Stimulated activated CD8-positive, alpha-beta memory T cell treated with anti-CD3 and anti-CD28 coated beads, Interleukin-12 subunit alpha, Interleukin-12 subunit beta, amount 100 ng/mL, for 1 hour (primary cell): ENCODE data around the gene PPP1R9A.

Experiments
- DNase-seq: peaks from one replicate; pipeline ENCODE4 v3.0.0-alpha.2; 2020; ENCODE audit warnings: low read depth

PPP1R9A gene

DNA sequence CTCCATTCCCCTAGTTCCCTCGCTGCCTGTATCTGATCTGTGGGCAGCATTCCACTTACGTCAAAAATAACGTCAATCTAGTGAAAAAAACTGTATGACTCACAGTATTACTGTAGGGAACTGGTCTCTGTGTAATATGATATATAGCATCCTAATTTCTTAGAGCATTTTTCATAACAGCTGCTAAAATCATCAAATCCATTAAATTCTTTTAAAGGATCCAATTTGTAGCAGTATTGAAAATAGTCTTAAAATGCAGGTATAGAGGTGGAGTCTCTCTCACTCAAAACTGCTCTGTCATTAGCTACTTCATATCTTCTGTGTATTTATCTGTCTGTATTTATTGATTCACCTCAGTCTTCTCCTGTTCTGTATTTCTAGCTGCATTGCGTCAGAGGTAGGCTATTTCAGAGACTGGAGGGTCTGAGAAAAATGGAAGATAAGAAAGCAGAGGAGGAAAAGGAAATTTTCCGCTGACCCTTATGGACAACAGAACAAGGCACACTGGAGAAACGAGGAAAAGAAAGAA, 357.0 kb downstream of the PPP1R9A start:
- DNase-seq, result no peak

DNA sequence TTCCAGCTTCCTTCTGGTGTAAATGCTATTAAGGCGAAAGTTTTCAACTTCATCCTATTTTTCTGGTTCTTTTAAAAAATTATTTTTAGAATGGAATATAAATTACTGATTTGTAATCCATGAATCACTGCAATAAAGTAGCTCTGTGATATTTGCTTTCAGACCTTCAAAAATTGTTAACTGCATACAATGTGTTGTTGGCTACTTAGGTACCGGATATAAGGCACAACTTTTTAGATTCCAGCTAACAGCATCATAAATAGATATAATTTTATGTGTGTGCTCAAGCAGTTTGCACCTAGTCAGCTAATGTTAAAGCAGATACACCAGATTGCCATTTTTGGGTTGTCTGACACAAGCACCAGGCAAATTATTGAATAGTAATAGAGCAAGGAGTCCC, 358.2 kb downstream of the PPP1R9A start:
- no peak for DNase-seq

DNA sequence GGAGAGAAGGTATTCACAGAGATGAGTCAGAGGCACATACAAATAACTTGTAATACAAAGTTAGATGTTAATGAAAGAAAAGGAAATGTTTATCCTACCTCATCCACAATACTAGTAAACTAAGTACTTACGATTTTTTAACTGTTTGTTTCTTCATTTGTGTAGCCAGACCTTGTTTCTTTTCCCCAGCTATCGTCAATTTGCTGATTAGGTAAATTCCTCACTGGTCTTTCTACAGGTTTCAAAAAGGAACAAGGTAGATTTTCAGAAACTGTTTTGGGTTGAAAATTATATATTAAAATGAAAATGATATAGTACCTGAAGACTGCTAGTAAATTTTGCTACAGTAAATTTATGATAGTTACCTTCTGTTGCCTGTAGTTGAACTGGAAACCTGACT, 360.4 kb downstream of the PPP1R9A start:
- DNase-seq, result no peak

DNA sequence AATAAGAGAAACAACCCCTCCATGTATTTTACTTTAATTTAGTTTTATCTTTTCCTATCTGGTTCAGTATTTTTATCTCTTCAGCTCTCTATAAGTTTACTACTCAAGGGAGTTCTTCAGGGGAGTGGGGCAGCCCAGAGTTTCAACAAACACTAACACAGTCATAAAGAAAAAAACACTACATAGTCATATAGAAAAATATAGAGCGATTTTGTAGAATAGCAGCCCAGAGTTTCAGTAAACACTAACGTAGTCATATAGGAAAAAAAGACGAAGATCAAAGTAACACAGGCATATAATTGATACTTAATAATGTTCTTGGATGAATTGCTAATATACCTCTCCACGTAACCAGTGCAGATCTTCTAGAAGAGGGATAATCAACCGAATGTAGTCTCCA, 362.2 kb downstream of the PPP1R9A start:
- no peak for DNase-seq

DNA sequence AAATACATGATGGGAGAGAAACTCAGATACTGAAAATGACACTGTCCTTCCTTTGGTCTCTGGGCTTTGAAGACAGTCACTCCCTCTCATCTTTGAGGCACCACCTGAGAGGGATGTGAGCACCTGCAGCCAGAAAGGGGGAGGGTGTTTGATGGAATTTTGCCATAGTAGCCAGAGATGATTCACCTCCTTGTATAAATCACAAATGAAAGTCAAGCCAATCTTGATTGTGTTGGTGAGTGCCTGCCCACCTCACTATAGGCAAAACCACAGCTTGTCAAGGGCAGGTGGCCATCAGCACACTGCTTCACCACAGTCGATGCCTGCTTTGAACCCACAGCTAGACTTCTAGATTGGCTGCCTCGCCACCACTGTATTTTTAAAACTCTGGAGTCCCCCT, 368.7 kb downstream of the PPP1R9A start:
- DNase-seq, result no peak

DNA sequence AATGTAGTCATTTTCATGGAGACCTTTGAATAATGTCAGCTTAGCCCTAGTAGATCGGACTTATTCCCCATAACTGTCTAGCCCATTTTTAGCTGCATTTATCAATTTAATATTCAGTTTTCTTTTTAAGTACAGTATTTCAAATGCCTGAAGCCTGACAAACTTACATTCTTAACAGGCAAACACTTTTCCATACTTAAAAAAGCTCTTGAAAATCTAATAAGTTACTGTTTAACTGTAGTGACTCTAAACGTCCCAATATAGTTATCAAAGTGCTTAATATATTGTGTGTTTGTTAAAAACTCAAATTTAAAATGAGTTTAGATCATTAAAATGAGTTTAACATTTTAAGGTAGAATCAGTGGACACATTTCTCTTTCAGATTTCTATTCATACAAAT, 372.0 kb downstream of the PPP1R9A start:
- DNase-seq, result no peak

DNA sequence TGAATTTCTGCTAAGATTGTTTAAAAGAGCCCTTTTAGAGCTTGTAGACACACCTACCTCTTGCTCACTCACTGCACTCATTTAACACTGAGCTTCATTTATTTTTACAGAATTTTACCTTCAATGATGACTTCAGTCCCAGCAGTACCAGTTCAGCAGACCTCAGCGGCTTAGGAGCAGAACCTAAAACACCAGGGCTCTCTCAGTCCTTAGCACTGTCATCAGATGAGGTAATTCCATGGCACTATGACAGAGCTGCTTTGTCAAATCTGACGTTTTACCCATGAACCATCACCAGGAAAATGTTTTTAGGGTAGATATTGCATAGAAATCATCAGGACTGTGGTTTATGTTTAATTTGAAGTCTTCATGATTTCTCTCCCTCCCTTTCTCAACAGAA, 378.7 kb downstream of the PPP1R9A start:
- no peak for DNase-seq

DNA sequence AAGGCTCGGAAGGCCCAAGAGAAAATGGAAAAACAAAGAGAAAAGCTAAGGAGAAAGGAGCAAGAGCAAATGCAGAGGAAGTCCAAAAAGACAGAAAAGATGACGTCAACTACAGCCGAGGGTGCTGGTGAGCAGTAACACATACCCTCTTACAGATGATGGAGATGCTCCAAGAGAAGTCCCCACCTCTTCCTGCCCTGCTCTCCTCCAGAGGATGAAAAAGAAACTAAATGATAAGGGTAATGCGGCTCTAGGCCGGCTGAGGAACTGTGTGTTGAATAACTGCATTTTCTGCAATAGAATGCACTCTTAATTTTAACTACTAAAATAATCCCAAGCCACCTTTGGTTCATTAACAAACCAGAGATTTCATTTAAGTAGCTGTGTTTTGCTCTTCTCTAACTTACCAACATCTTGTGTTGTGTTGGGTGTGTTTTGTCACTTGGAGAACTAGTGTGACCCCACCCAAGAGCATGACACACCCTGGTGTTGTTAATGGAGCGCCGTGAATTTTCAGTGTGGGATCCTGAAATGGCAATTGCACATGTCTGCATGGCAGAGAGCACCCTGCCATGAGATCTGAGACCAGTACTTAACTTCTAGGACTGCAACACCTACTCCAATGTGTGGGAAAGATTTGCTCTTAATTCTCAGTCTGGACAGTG, 382.9 kb downstream of the PPP1R9A start:
- DNase-seq, result no peak

DNA sequence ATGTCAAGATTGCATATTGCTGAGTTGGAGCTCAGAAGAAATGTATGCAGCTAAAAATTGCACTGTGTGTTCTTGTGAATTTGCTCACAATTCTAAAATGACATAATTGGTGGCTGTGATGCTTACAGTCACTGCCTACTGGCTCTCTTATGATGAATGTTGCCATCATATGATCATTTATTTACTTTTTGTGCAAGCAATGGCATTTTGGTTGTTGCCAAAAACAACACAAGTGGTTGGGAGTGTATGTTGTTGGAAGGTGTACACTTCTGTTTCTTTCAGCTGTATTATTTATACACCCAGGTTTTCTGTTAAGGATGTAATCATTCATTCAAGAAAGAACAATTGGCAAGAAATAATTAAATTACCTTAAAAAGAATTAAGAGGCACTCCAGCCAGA, 388.0 kb downstream of the PPP1R9A start:
- DNase-seq, result no peak

DNA sequence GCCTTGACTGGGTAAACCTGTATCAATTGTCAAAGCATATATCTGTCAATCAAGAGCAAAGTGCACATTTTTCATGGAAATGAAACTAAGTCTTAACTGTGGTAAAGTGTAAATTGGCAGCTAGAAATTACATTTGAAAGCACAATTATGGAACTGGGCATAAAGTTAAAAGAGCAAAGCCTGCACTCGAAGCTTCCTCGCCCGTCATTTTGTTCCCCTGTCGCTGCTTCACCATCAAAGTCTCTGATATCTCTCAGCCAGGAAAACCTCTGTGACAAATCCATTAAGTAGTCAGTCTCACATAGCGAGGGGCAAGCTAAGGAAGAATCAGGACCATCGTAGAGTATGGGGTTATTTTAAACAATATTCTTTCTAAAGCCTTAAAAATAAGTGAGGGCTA, 389.1 kb downstream of the PPP1R9A start:
- DNase-seq, result no peak

DNA sequence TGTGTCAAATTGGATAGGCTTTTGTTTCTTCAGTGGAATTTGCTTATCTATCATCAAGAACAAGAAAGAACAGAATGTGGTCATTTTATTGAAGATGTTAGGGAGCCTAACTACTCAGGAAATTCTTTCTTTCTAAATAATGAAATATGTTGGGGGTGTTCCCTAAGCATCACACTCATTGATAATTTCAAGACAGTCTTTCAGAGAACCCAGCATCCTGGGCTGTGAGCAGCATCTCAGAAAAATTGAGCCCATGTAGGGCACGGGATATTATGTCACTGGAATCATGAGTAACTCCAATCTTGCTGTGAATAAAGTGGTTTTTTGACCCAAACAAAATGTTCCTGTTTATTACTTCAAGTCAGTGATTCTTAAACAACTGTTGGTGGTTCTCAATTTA, 389.6 kb downstream of the PPP1R9A start:
- DNase-seq, result no peak

DNA sequence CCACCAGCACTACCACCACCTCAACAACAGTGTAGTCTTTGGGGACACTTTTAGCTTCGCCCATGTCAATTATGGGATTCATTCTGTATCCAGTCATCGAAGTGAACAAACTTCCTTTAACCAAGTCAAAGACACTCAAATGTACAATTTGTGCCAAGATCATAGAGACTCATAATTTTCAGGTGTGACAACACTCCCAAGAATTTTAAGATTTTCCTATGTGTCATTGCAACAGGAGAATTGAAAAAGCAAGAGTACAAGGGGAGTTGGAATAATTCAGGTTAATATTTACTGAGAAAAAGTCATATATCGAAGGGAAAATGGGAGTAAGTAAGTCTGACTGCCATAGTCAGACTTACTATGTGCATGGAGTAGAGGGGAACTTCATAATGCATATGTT, 390.7 kb downstream of the PPP1R9A start:
- DNase-seq, result no peak

DNA sequence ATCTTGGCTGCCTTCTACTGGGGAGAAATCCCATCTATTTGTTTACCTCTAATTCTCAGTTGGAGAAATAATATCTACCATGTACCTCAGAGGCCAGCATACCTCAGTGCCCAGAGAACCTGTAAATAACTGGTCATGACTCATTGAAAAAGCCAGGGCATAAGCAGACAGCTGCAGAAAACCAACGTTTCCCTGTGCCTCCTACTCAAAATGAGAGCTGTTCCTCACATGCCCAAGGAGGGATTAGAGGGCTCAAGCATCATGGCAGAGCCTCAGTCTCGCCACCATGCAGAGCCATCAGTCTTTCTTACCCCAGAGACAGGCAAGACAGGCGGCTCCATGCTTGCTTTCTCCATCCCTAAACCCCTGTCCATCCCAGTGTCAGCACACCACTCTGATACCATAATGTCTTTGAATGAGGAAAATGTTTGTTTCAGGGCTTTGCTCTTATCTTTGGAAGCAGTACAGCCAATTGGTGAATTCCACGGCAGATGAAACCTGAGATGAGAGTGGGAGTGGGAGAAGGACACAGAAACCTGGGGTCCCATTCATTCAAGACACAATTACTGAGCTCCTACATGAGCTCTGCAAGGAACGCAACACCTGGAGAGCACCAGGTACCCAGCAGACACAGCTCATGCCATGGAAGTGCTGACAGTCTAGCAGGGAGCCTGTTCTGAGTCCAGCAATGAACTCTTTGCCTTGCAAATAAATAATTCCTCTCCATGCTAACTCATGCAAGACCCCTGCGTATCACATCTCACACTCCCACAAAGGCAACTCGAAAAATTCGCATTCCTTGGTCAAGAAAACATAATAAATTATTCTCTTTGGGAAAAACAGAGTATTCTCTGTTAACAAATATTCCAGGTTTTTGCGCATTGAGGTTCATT, 395.9 kb downstream of the PPP1R9A start:
- DNase-seq, result no peak

DNA sequence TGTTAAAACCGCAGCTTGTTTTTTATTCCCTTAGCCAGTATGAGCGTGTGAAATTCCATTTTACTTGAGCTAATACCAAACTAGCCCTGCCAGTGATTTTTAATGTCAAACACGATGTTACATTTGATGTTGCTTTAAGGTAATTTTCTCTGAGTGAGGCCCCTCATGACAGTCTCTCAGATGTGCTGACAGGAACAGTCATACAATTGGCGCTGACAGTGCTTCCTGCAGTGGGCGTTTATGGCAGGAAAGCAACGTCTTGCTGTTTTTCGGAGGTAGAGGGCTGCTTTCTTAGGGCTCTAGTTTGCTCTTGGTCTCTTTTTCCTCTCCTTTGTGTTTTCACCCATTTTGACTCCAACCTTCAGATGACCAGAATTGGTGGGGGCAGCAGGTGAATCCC, 397.6 kb downstream of the PPP1R9A start:
- no peak for DNase-seq

DNA sequence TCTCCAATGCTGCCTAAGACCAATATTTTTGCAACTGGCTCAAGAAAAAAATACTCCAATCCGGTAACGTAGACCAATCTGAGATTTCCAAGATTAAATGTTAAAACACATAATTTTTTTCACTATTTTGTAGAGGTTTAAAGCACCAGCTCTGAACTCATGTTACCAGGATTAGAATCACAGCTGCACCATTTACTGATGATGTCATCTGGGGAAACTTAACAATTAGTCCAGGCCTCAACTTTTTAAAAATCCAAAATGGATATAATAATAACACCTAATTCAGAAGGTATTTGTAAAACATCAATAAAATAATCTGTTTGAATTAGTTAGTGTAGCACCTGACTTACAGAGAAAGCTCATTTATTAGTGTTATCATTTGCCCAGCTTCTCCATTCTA, 402.6 kb downstream of the PPP1R9A start:
- no peak for DNase-seq

DNA sequence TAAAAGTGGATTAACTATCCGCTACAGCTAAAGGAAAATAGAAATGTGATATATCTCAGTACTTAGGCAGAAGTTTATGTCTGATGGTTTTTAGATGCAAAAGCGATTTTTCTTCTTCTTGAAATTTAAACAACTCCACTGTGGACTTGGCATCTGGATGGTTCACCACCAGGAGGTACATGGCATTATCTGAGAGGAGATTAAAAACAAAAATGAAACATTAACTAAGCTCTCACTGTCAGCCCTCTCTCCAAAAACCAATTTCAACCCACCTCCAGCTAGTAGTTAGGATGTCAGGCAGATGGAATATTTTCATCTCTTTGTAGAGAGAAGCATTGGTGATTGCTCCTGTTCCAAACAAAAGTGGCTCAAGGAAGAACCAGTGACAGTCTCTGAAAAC, 404.0 kb downstream of the PPP1R9A start:
- no peak for DNase-seq

DNA sequence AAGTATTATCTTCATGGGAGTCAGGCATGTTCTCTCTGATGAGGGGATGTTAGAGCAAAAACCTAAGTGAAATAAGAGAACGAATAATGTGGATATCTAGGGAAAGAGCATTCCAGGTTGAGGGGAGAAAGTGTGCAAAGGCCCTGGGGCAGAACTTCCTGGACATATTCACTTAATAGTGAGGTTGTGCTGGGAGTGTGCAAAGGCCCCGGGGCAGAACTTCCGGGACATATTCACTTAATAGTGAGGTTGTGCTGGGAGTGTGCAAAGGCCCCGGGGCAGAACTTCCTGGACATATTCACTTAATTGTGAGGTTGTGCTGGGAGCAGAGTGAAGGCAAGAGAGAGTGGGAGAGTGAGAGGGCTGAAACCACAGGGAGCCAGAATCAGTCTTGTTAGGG, 405.2 kb downstream of the PPP1R9A start:
- DNase-seq, result no peak

DNA sequence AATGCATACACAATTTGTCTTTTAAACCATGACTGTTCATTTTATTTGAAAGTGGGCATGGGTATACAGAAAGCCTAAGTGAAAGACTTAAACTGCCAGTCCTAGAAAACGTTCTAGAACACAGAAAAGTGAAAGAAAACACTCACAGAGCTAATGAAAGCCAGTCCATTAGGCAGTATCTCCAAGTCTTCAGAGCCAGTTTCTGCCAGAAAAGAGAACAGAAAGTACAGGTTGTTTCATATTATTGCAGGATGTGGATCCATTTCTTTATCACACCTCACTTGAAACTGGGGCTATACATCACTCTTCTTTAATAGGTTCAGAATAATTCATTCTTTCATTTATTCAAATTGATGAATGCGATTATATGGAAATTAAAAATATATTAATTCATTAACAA, 409.2 kb downstream of the PPP1R9A start:
- DNase-seq, result no peak

DNA sequence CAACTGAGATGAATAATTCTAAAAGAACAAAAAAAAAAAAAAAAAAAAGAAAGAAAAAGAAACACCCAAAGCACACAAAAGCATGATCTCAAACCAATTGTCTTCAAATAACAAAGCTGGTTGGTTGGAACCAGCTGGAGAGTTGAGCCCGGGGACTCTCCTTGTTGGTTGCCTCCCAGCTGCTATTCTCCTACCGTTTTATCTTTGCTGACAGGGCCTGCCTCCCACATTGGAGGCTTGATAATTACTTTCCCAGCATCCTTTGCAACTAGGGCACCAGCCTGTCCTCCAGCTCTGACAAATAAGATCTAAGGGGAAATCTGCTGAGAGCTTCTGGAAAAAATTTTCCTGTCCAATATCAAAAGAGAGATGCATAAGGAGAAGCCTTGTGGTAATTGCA, 410.2 kb downstream of the PPP1R9A start:
- DNase-seq, result no peak

DNA sequence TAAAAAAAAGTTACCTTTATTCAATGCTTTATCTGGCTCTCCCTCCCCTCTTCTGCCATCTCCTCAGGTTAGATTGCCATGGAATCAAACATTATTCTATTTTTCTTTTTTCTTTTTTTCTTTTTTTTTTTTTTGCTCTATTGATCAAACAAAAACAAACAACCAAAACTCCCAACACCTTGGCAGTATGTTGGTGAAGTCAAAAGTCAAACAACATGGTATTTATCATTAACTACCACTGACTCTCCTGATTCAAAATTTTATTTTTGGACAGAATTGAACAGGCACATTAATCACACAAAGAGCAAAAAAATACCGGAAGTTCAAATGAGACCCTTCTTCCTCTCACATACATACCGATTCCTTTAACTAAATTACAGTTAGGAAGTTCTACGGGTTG, 410.6 kb downstream of the PPP1R9A start:
- no peak for DNase-seq

DNA sequence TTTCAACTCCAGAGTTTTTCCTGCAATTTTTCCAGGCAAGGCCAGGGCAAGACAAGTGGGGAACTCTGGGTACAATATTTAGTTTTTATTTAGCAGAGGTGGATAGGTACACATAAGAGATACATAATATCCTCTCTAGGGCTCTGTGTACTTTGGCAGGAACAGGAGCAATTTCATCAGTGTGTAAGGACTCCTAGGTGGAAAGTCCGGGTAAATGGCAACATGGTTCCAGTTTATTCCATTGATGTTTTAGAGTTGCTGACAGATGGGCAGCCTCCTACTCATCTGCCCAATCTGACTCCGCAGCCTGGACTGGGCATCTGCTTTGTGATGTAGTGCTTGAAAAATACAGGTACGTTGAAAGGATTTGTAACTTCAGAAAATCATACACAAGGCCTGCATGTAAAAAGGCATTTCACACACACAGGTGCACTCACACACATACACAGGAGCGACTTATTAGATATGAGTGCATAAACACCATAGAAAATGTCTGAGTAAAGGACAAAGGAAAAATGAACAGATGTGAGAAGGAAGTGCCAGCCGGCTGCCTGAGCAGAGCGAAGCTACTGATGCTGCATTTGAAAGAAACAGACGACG, 411.2 kb downstream of the PPP1R9A start:
- no peak for DNase-seq

DNA sequence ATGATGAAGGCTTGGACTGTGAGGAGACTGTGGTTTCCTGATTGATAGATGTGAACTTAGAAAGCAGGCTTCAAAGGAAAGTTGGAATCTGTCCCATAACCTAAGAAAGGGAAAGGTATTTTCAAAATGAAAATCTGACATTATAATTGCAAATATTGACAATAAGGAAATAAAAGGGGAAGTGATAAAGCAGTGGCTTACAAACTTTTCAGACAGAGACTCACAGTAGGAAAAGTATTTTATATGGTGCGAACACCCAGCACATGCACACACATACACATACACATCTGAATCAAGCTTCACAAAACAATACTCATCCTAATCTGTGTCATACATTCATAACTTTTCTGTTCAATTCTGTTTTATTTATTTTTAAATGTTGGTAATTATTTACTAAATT, 412.2 kb downstream of the PPP1R9A start:
- DNase-seq, result no peak

DNA sequence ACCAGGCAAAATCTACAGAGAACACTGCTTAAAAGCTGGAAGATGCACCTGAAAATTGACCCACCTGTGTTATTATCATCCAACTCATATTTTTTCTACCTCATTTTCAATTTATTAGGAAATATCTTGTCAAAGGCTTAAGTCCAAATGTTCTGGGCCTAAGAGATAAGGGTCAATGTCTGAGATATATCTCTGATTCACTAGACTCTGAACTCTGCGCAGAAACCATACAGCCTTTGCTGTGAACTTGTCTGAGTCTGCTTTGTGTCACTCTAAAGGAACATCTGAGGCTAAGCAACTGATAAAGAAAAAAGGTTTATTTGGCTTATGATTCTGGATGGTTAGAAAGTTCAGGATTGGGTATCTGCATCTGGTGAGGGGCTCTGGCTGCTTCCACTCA, 413.3 kb downstream of the PPP1R9A start:
- DNase-seq, result no peak
